Vagina (tissue), 2 donors: ENCODE results near the gene YES1. TPM values are rescaled to one million over a fixed set of nuclear protein-coding genes. Genes with fewer than 3 reads are reported as not detected.

Source experiments
- DNase-seq, 2 donors: peaks; one replicate each; pipeline ENCODE4 v3.0.0-alpha.2; 2017; ENCODE audit errors: extremely low spot score in 2 of 2
- H3K27ac ChIP-seq: fragments of 200-600 bp; sonication (generic); one replicate; pipeline ENCODE4 v1.5.1; 2019
- H3K27me3 ChIP-seq: fragments of 200-600 bp; sonication (generic); one replicate; pipeline ENCODE4 v1.5.1; 2019
- H3K36me3 ChIP-seq, 2 donors: fragments of 200-600 bp; sonication (generic); one replicate each; pipeline ENCODE4 v1.5.1; 2017 to 2019
- H3K4me1 ChIP-seq: fragments of 200-600 bp; sonication (generic); one replicate; pipeline ENCODE4 v1.5.1; 2019
- H3K4me3 ChIP-seq, 2 donors: fragments of 200-600 bp; sonication (generic); 1 replicate in 1 of 2; 2 replicates in 1 of 2; pipeline ENCODE4 v1.5.1; 2016 to 2019
- H3K9me3 ChIP-seq: fragments of 200-600 bp; sonication (generic); one replicate; pipeline ENCODE4 v1.5.1; 2019
- POLR2A ChIP-seq, 2 donors: fragments of 450-650 bp; IDR thresholded peaks; one replicate each; pipeline ENCODE4 v1.6.1; 2017; ENCODE audit warnings: antibody characterized with exemption in 2 of 2, mild to moderate bottlenecking in 2 of 2, moderate library complexity in 2 of 2
- POLR2AphosphoS5 ChIP-seq, 2 donors: sonication (generic); formaldehyde crosslinking; IDR thresholded peaks; one replicate each; pipeline ENCODE4 v1.9.0; 2017; ENCODE audit warnings: antibody characterized with exemption in 2 of 2, mild to moderate bottlenecking in 2 of 2, low read depth in 1 of 2; ENCODE audit not compliant: insufficient read depth in 1 of 2
- intact Hi-C: fragments of 100-400 bp; cut with DNase I; formaldehyde crosslinking; loops from one replicate; pipeline ENCODE4 v1.15.1; 2023
- total RNA-seq: library from RNA; depleted of rRNA; stranded (reverse); fragments of >200 nt; gene quantifications from one replicate; pipeline ENCODE4 v1.2.3, GENCODE V29; 2016
- TF ChIP-seq, protein P1 (sequence below), 3 experiments: fragments of 450-650 bp in 2 of 3; fragments of 200-600 bp in 1 of 3; sonication (generic) in 1 of 3; IDR thresholded peaks; one replicate each; pipeline ENCODE4 v1.5.1; 2017 to 2019; ENCODE audit warnings: antibody characterized with exemption in 3 of 3, mild to moderate bottlenecking in 2 of 3, moderate library complexity in 2 of 3

The YES1 gene
- total RNA-seq = 92.1 TPM

DNA sequence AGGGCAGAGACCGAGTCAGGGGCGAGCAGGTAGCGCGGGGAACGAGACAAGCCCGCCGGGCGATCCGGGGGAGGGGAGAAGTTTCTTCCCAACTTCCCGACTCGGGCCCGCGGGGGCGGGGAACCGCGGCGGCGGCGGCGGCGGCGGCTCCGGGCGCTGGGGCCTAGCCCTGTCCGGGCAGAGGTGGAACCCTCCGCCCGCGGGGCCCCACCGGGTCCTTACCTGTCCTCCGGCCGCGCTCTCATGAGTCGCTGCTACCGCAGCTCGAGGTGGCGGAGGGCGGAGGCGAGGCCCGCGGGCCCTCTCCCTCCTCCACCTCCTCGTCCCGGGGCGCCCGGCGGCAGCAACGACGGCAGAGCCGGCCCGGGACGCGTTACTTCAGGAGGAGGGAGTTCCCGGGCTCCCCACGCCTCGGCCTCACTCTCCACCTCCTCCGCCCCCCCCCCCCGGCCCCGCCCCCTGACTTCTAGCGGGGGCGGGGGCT lies at the start of gene YES1:
Gene YES1, minus strand, starts transcription at position 351 of the 484 bp plus-strand sequence. CDS start 55,415 bp downstream, outside the sequence.
- intact Hi-C loops = no loop called here
- no peaks in the 10 kb centered on the region for H3K27me3 ChIP-seq
- H3K4me1 ChIP-seq = peaks cover 32% of the 10 kb centered on the region
- H3K4me3 ChIP-seq = peak within 1 kb of the TSS; percentile 86 to 96
- no peak for DNase-seq
- TF ChIP-seq, protein P1, sequence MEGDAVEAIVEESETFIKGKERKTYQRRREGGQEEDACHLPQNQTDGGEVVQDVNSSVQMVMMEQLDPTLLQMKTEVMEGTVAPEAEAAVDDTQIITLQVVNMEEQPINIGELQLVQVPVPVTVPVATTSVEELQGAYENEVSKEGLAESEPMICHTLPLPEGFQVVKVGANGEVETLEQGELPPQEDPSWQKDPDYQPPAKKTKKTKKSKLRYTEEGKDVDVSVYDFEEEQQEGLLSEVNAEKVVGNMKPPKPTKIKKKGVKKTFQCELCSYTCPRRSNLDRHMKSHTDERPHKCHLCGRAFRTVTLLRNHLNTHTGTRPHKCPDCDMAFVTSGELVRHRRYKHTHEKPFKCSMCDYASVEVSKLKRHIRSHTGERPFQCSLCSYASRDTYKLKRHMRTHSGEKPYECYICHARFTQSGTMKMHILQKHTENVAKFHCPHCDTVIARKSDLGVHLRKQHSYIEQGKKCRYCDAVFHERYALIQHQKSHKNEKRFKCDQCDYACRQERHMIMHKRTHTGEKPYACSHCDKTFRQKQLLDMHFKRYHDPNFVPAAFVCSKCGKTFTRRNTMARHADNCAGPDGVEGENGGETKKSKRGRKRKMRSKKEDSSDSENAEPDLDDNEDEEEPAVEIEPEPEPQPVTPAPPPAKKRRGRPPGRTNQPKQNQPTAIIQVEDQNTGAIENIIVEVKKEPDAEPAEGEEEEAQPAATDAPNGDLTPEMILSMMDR (IDR thresholded peaks at IDR 0.05) = no peak
- TF ChIP-seq POLR2A (IDR thresholded peaks at IDR 0.05) (peak in 1 of 2 donors; percentile 30), POLR2AphosphoS5 (IDR thresholded peaks at IDR 0.05; ENCODE audit: insufficient read depth in 1 of 2, low read depth in 1 of 2) (peak in 1 of 2 donors; percentile 57)
- H3K36me3 ChIP-seq = no peaks in the 10 kb centered on the region
- peak within 1 kb of the TSS; percentile 96 for H3K27ac ChIP-seq
- no peaks in the 10 kb centered on the region for H3K9me3 ChIP-seq

DNA sequence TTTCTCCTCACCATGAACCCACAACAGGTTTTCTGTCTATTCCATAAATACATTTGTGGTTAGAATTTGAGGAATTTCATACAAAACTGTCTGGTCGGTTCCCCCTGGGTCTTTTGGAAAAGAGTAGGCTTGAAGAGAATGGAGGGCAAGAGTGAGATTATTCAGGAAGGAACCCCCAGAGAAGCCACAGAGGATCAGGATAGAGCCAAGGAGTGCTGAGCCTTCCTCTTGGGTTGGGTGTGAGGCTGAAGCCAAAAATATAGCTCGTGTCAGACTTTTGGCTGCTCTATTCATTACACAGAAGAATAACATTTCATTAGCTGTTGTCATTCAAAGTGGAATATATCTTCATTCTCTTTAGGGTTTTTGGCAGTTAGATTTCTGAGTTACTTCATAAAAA lies 45.9 kb upstream of the YES1 start:
- Histone ChIP-seq H3K27me3 (no peaks in the 10 kb centered on the region), H3K4me1 (no peaks in the 10 kb centered on the region), H3K4me3 (no peak overlapping the region), H3K36me3 (no peaks in the 10 kb centered on the region), H3K9me3 (no peaks in the 10 kb centered on the region), H3K27ac (no peak overlapping the region)
- intact Hi-C loops = no loop called here
- no peak for DNase-seq
- TF ChIP-seq POLR2AphosphoS5 (IDR thresholded peaks at IDR 0.05; ENCODE audit: insufficient read depth in 1 of 2, low read depth in 1 of 2) = no peak
- TF ChIP-seq POLR2A (IDR thresholded peaks at IDR 0.05) = no peak
- TF ChIP-seq, protein P1 (IDR thresholded peaks at IDR 0.05) = no peak

DNA sequence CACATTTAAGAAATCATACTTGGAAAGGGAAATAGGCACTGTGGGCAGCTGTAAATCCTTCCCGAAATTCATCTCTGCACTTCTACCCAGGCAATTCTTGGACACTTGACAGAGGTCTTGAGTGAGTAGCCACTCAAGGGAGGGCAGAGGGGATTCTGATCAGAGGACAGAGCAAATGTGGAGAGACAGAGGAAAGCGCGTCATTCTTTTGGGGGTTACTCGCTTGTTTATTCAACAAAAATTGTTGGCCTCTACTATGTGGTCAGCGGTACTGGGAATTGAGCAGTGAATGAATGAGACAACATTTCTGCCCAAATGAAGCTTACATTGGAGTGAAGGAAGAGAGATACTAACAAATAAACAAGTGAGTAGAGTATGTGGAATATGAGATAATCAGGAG lies 41.4 kb upstream of the YES1 start:
- intact Hi-C loops = no loop called here
- Histone ChIP-seq H3K36me3 (no peaks in the 10 kb centered on the region), H3K4me3 (no peak overlapping the region), H3K27ac (no peak overlapping the region), H3K27me3 (no peaks in the 10 kb centered on the region), H3K4me1 (no peaks in the 10 kb centered on the region), H3K9me3 (no peaks in the 10 kb centered on the region)
- DNase-seq = no peak
- TF ChIP-seq POLR2AphosphoS5 (IDR thresholded peaks at IDR 0.05; ENCODE audit: insufficient read depth in 1 of 2, low read depth in 1 of 2) = no peak
- no peak for TF ChIP-seq POLR2A (IDR thresholded peaks at IDR 0.05)
- TF ChIP-seq, protein P1 (IDR thresholded peaks at IDR 0.05) = no peak

DNA sequence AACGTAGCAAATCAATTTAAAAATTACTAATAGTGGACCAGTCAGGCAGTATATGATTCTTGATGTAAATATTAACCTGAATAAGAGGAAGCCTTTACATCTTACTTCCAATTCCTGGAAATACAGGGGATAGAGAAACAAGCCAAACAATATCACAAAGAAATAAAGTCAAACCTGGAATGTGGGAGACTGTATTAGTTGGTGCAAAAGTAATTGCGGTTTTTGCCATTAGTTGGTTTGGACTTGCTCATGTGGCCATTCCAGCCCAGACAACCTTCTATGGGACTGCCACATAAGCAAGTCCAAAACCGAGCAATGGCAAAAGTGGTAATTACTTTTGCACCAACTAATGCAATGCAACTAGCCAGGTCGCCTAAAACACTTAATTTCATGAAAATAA lies 38.9 kb upstream of the YES1 start:
- TF ChIP-seq, protein P1 (IDR thresholded peaks at IDR 0.05) = no peak
- no peak for TF ChIP-seq POLR2A (IDR thresholded peaks at IDR 0.05)
- TF ChIP-seq POLR2AphosphoS5 (IDR thresholded peaks at IDR 0.05; ENCODE audit: insufficient read depth in 1 of 2, low read depth in 1 of 2) = no peak
- Histone ChIP-seq H3K9me3 (no peaks in the 10 kb centered on the region), H3K36me3 (no peaks in the 10 kb centered on the region), H3K27me3 (no peaks in the 10 kb centered on the region), H3K4me1 (no peaks in the 10 kb centered on the region), H3K4me3 (no peak overlapping the region), H3K27ac (no peak overlapping the region)
- no peak for DNase-seq
- intact Hi-C loops = no loop called here

DNA sequence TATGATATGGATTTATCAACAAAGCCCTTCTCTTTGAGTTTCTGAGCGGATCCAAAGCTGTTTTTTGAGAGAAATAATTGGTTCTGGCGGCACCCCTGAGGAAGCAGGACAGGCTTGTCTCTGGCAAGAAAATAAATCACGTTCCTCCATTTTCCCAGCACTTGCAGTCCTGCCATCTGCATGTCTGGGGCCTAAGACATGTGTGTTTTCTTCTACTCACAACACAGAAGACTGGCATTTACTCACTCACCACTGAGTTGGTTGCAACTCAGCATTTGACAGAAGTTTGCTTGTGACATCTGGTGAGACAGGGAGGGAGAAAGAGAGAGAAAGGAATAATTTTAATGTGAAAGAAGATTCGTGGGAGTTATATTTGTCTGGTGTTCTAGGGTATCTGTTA lies 37.0 kb upstream of the YES1 start:
- no peak for TF ChIP-seq POLR2AphosphoS5 (IDR thresholded peaks at IDR 0.05; ENCODE audit: insufficient read depth in 1 of 2, low read depth in 1 of 2)
- TF ChIP-seq, protein P1 (IDR thresholded peaks at IDR 0.05) = no peak
- TF ChIP-seq POLR2A (IDR thresholded peaks at IDR 0.05) = no peak
- no peak overlapping the region for H3K27ac ChIP-seq
- intact Hi-C loops = no loop called here
- H3K4me3 ChIP-seq = no peak overlapping the region
- DNase-seq = no peak
- no peaks in the 10 kb centered on the region for H3K36me3 ChIP-seq
- no peaks in the 10 kb centered on the region for H3K9me3 ChIP-seq
- H3K27me3 ChIP-seq = no peaks in the 10 kb centered on the region
- no peaks in the 10 kb centered on the region for H3K4me1 ChIP-seq
